Smooth muscle cell (in vitro differentiated cells): ENCODE data around the gene ORAI1. TPM values are rescaled to one million over a fixed set of nuclear protein-coding genes. Genes with fewer than 3 reads are reported as not detected.
A peak's percentile ranks its signal among the peaks of the same experiment; 100 is the strongest.

Experiments
- DNase-seq: peaks from one replicate; lab custom pipeline; 2025; ENCODE audit not compliant: unreplicated experiment; lab: John Stamatoyannopoulos, UW
- H2AFZ ChIP-seq: fragments of 200-600 bp; sonication (generic); 2 replicates; pipeline ENCODE4 v1.6.0; 2016; ENCODE audit warnings: antibody characterized with exemption, low read depth, mild to moderate bottlenecking
- H3F3A ChIP-seq: fragments of 200-600 bp; sonication (generic); 2 replicates; pipeline ENCODE4 v1.6.0; 2017; ENCODE audit warnings: antibody characterized with exemption, low read depth
- H3K27ac ChIP-seq: fragments of 200-600 bp; sonication (generic); 2 replicates; pipeline ENCODE4 v1.5.1; 2016; ENCODE audit warnings: low read depth, mild to moderate bottlenecking
- H3K27me3 ChIP-seq: fragments of 200-600 bp; sonication (generic); 2 replicates; pipeline ENCODE4 v1.6.1; 2016; ENCODE audit warnings: low read depth, mild to moderate bottlenecking
- H3K36me3 ChIP-seq: fragments of 200-600 bp; sonication (generic); 2 replicates; pipeline ENCODE4 v1.5.1; 2016; ENCODE audit warnings: low read depth
- H3K4me1 ChIP-seq: fragments of 200-600 bp; sonication (generic); 2 replicates; pipeline ENCODE4 v1.5.1; 2016; ENCODE audit warnings: low read depth
- H3K4me2 ChIP-seq: fragments of 200-600 bp; sonication (generic); 2 replicates; pipeline ENCODE4 v1.6.0; 2016; ENCODE audit warnings: mild to moderate bottlenecking
- H3K4me3 ChIP-seq: fragments of 200-600 bp; sonication (generic); 2 replicates; pipeline ENCODE4 v1.5.1; 2016; ENCODE audit warnings: mild to moderate bottlenecking
- H3K79me2 ChIP-seq: fragments of 200-600 bp; sonication (generic); 2 replicates; pipeline ENCODE4 v1.6.0; 2016; ENCODE audit warnings: low read depth, mild to moderate bottlenecking
- H3K9ac ChIP-seq: fragments of 200-600 bp; sonication (generic); 2 replicates; pipeline ENCODE4 v1.6.0; 2016; ENCODE audit warnings: low read depth
- H3K9me3 ChIP-seq: fragments of 200-600 bp; sonication (generic); replicated peaks from 2 replicates; pipeline ENCODE4 v1.5.1; 2016; ENCODE audit warnings: low read depth
- H4K20me1 ChIP-seq: fragments of 200-600 bp; sonication (generic); 2 replicates; pipeline ENCODE4 v1.6.0; 2016; ENCODE audit warnings: low read depth
- CTCF ChIP-seq: fragments of 200-600 bp; sonication (generic); IDR thresholded peaks from 2 replicates; pipeline ENCODE4 v1.5.1; 2017; ENCODE audit warnings: borderline replicate concordance, mild to moderate bottlenecking, antibody characterized with exemption; ENCODE audit not compliant: insufficient read depth, poor library complexity, severe bottlenecking
- WGBS: methylation state at CpG from one replicate; pipeline ENCODE4 v1.1.7; 2016; ENCODE audit warnings: low lambda C conversion rate; 5-methylcytosine and 5-hydroxymethylcytosine counted together
- polyA plus RNA-seq: library from polyadenylated mRNA; unstranded; fragments of >200 nt; fragmentation: Nextera tagmentation; extraction: Ambion mirVana; gene quantifications from 2 replicates; pipeline ENCODE4 v1.2.1, GENCODE V29; 2016
- total RNA-seq: library from RNA; depleted of rRNA; stranded (reverse); fragments of >200 nt; gene quantifications from 2 replicates; pipeline ENCODE4 v1.2.3, GENCODE V29; 2014

Gene ORAI1
- total and polyA plus RNA-seq, 2 experiments from 2014 or later = 5.5 to 23.4 TPM

DNA sequence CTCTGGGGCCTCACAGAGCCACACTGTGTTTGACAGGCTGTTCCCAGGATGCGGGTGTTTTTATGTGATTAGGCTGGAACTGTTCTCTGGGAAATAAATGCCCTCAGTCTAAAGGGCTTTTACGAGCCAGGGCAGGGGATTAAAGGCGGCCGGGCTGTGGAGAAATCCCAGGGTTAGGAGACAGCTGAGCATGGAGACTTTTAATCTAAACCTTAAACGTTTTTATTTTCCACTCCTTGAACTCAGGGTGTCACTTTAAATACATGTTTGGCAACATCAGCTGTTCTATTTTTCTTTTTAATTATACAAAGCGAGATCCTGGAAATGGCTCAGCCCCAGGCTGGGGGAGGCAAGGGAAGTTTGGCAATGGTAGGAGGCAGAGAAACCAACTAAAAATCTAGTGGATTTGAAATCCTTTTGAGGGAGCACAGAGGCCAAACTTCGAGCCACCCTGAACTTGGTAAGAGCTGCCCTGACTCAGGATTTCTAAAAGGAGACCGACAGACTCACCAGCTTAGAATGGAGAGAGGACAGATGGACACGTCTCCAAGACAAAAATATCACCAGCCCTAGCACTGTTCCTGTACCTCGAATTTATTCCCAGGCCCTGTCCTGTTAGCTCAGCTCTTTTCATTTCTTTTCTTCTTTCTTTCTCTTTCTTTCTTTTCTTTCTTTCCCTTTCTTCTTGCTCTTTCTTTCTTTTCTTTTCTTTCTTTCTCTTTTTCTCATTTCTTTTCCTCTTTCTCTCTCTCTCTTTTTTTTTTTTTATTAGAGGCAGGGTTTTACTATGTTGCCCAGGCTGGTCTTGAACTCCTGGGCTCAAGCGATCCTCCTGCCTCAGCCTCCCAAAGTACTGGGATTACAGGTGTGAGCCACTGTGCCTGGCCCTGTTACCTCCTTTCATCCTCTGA is 15.8 kb upstream of the ORAI1 start:
- H3K4me3 ChIP-seq = peak overlapping the region; percentile 32
- no peaks in the 10 kb centered on the region for H4K20me1 ChIP-seq
- H2AFZ ChIP-seq = peak overlapping the region; percentile 96
- peak overlapping the region; percentile 57 for H3K9ac ChIP-seq
- no peaks in the 10 kb centered on the region for H3K36me3 ChIP-seq
- H3K27ac ChIP-seq = peak overlapping the region; percentile 80
- peaks cover 10% of the 10 kb centered on the region for H3F3A ChIP-seq
- DNase-seq = peak; percentile 6
- H3K9me3 ChIP-seq = no peaks in the 10 kb centered on the region
- H3K4me2 ChIP-seq = peak overlapping the region; percentile 78
- H3K27me3 ChIP-seq = no peaks in the 10 kb centered on the region
- no peak for TF ChIP-seq CTCF
- WGBS = 21% methylated on average over 11 of the region's 11 CpGs
- H3K4me1 ChIP-seq = peaks cover 10% of the 10 kb centered on the region
- H3K79me2 ChIP-seq = no peaks in the 10 kb centered on the region

DNA sequence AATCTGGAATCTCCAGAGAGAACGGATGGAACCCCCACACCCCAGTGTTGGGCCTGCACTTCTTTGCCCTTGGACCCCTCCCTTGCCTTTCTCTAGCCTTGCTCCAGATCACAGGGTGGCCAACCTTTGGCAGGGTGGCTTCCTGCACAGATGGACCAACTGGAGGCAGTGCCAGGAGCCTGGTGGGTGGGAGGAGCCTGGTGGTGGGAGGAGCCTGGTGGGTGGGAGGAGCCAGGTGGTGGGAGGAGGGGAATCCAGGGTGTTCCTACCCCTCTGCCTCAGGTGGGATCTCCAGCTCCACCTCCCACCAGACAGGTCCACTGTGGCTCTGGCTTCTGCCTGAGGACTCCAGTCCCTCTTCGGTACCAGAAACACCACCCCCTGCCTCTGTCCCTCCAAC is 15.0 kb upstream of the ORAI1 start:
- TF ChIP-seq CTCF = no peak
- no peak for DNase-seq
- Histone ChIP-seq H3K4me2 (peak overlapping the region; percentile 78), H3K27me3 (no peaks in the 10 kb centered on the region), H3K36me3 (no peaks in the 10 kb centered on the region), H3F3A (peaks cover 10% of the 10 kb centered on the region), H3K79me2 (no peaks in the 10 kb centered on the region), H4K20me1 (no peaks in the 10 kb centered on the region), H2AFZ (no peak overlapping the region), H3K4me1 (peaks cover 10% of the 10 kb centered on the region), H3K9me3 (no peaks in the 10 kb centered on the region), H3K9ac (no peak overlapping the region), H3K27ac (no peak overlapping the region), H3K4me3 (no peak overlapping the region)
- WGBS = 90% methylated on average over 2 of the region's 2 CpGs

DNA sequence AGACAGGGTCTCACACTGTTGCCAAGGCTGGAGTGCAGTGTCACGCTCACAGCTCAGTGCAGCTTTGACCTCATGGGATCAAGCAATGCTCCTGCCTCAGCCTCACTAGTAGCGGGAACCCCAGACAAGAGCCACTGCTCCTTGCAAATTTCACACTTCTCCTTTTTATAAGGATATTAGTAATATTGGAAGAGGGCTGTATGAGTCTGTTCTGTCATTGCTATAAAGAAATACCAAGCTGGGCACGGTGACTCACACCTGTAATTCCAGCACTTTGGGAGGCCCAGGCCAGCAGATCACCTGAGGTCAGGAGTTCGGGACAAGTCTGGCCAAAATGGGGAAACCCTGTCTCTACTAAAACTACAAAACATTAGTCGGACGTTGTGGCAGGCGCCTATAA is 12.9 kb upstream of the ORAI1 start:
- H4K20me1 ChIP-seq = no peaks in the 10 kb centered on the region

More for the DNA sequence above, 12.9 kb upstream of the ORAI1 start:
- H3K9me3 ChIP-seq = no peaks in the 10 kb centered on the region
- peaks cover 10% of the 10 kb centered on the region for H3K4me1 ChIP-seq
- H3K9ac ChIP-seq = no peak overlapping the region
- H3K36me3 ChIP-seq = no peaks in the 10 kb centered on the region
- no peak for TF ChIP-seq CTCF
- H3K4me2 ChIP-seq = no peak overlapping the region
- no peaks in the 10 kb centered on the region for H3K79me2 ChIP-seq
- no peaks in the 10 kb centered on the region for H3K27me3 ChIP-seq
- H3K4me3 ChIP-seq = no peak overlapping the region
- WGBS = 94% methylated on average over 7 of the region's 7 CpGs
- no peak overlapping the region for H2AFZ ChIP-seq
- no peak for DNase-seq
- H3F3A ChIP-seq = peaks cover 10% of the 10 kb centered on the region
- H3K27ac ChIP-seq = no peak overlapping the region
